ENCODE data around the gene RETREG2. TPM values are rescaled to one million over a fixed set of nuclear protein-coding genes. Genes with fewer than 3 reads are reported as not detected.
"Not testable (repeated sequence)": the region's sequence is repeated elsewhere in the genome, so short reads cannot be mapped to it uniquely, and the experiment has no call there.

RETREG2 gene
- total RNA-seq, 1 experiment from 2014 or later = 104 TPM

- in situ Hi-C loops (cut with HindIII; ENCODE audit: low pct_unique_long_range_greater_than_20kb, low sequenced_read_pairs) = no loop called here
- DNase-seq (ENCODE audit: low read depth, low spot score) = no peak
These were observed 1.8 kb downstream of the RETREG2 start for GRCh38 chr2:219179601-219180465.

GRCh38 chr2:219180961-219181360, 2.9 kb downstream of the RETREG2 start:
- no peak for DNase-seq (ENCODE audit: low read depth, low spot score)
- in situ Hi-C loops (cut with HindIII; ENCODE audit: low pct_unique_long_range_greater_than_20kb, low sequenced_read_pairs) = no loop called here

GRCh38 chr2:219181531-219181930, 3.5 kb downstream of the RETREG2 start:
- DNase-seq (ENCODE audit: low read depth, low spot score) = no peak
- in situ Hi-C loops (cut with HindIII; ENCODE audit: low pct_unique_long_range_greater_than_20kb, low sequenced_read_pairs) = no loop called here

DNA sequence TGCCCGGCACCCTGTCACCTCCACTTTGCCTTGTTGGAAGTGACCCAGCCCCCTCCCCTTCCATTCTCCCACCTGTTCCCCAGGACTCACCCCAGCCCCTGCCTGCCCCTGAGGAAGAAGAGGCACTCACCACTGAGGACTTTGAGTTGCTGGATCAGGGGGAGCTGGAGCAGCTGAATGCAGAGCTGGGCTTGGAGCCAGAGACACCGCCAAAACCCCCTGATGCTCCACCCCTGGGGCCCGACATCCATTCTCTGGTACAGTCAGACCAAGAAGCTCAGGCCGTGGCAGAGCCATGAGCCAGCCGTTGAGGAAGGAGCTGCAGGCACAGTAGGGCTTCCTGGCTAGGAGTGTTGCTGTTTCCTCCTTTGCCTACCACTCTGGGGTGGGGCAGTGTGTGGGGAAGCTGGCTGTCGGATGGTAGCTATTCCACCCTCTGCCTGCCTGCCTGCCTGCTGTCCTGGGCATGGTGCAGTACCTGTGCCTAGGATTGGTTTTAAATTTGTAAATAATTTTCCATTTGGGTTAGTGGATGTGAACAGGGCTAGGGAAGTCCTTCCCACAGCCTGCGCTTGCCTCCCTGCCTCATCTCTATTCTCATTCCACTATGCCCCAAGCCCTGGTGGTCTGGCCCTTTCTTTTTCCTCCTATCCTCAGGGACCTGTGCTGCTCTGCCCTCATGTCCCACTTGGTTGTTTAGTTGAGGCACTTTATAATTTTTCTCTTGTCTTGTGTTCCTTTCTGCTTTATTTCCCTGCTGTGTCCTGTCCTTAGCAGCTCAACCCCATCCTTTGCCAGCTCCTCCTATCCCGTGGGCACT, 4.5 kb downstream of the RETREG2 start:
- in situ Hi-C loops (cut with HindIII; ENCODE audit: low pct_unique_long_range_greater_than_20kb, low sequenced_read_pairs) = no loop called here
- DNase-seq (ENCODE audit: low read depth, low spot score) = no peak

- in situ Hi-C loops (cut with HindIII; ENCODE audit: low pct_unique_long_range_greater_than_20kb, low sequenced_read_pairs) = no loop called here
- DNase-seq (ENCODE audit: low read depth, low spot score) = no peak
These were observed 5.2 kb downstream of the RETREG2 start for GRCh38 chr2:219183151-219183772.

GRCh38 chr2:219184121-219184520, 6.0 kb downstream of the RETREG2 start:
- no peak for DNase-seq (ENCODE audit: low read depth, low spot score)
- in situ Hi-C loops (cut with HindIII; ENCODE audit: low pct_unique_long_range_greater_than_20kb, low sequenced_read_pairs) = no loop called here

DNA sequence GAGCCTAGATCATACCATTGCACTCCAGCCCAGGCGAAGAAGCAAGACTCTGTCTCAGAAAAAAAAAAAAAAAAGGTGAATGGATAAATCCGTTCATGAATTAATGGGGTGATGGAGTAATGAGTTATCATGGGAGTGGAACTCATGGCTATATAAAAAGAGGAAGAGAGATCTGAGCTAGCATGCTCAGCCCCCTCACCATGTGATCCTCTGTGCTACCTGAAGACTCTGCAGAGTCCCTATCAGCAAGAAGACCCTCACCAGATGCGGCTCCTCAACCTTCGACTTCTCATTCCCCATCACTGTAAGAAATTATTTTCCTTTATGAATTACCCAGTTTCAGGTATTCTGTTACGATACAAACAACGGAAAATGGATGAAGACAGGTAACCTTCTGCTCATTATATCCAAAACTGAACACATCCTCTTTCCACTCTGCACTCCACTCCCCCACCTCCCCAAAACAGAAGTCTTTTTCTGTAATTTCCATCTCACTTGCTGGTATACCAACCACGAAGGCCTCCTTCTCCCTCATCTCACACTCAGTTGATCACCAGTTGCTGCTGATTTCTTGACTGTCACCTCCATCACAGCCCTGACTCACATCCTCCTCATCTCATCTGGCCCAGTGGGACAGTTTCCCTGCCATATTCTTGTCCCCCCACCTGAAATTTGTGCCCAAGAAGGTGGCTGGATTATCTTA, 8.8 kb downstream of the RETREG2 start:
- no peak for DNase-seq (ENCODE audit: low read depth, low spot score)
- in situ Hi-C loops (cut with HindIII; ENCODE audit: low pct_unique_long_range_greater_than_20kb, low sequenced_read_pairs) = no loop called here

DNA sequence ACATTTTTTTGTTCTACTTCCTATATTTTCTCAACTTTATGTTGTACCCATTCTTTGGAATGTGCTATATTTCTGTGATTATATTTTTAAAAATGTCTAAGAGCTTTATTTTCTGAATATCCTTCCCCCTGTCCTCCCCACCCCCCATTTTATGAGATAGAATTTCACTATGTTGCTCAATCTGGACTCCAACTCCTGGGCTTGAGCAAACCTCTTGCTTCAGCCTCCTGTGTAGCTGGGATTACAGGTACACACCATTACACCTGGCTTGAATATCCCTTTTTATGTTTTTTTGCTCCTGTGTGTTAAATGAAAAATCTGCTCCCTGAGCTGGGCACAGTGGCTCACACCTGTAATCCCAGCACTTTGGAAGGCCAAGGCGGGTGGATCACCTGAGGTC, 19.3 kb downstream of the RETREG2 start:
- in situ Hi-C loops (cut with HindIII; ENCODE audit: low pct_unique_long_range_greater_than_20kb, low sequenced_read_pairs) = no loop called here

DNA sequence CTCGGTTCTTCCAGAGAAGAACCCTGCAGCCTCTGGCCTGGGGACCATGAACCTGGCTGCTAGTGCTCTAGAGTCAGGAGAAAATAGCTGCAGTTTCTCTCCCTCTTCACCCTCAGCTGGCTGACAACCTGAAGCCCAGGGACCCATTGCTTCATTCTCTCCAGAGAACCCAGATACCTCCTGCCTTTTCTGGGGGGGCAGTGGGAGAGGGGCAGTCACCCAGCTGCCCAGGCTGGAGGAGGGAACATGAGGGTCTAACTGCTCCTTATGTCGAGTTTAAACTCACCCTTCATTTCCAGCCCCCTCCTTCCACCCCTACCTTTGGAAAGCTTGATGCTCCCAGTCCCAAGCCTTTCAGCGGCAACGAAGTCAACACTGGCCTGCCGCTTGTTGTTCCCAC, 20.9 kb downstream of the RETREG2 start:
- no peak for DNase-seq (ENCODE audit: low read depth, low spot score)
- in situ Hi-C loops (cut with HindIII; ENCODE audit: low pct_unique_long_range_greater_than_20kb, low sequenced_read_pairs) = no loop called here

More for the DNA sequence above, 19.3 kb downstream of the RETREG2 start:
- no peak for DNase-seq (ENCODE audit: low read depth, low spot score)

DNA sequence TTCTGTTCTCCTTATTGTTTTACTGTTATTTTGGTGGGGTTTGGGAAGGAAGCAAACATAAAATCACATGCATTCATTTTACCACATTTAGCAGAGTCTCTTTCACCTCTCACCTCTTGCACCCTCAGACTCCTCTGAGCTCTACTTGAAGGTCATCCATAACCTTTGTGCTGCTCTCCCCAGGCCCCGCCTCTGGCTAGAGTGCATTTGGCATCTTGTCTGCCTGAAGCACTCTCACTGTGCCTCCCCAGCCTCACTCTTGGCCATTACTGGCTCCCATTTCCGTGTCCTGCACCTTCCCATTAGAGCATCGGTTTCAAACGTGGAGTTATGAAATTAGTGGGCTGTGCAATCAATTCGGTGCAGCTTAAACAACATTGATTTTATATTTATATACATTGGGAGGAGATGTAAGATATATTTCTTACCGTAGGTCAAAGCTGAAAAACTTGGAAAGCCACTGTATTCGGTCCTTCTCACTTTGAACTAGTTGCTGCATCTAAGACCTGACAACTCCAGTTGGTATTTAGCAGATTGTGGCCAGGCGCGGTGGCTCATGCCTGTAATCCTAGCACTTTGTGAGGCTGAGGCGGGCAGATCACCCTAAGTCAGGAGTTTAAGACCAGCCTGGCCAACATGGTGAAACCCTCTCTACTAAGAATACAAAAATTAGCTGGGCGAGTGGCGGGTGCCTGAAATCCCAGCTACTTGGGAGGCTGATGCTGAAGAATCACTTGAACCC, 21.6 kb downstream of the RETREG2 start:
- in situ Hi-C loops (cut with HindIII; ENCODE audit: low pct_unique_long_range_greater_than_20kb, low sequenced_read_pairs) = no loop called here

DNA sequence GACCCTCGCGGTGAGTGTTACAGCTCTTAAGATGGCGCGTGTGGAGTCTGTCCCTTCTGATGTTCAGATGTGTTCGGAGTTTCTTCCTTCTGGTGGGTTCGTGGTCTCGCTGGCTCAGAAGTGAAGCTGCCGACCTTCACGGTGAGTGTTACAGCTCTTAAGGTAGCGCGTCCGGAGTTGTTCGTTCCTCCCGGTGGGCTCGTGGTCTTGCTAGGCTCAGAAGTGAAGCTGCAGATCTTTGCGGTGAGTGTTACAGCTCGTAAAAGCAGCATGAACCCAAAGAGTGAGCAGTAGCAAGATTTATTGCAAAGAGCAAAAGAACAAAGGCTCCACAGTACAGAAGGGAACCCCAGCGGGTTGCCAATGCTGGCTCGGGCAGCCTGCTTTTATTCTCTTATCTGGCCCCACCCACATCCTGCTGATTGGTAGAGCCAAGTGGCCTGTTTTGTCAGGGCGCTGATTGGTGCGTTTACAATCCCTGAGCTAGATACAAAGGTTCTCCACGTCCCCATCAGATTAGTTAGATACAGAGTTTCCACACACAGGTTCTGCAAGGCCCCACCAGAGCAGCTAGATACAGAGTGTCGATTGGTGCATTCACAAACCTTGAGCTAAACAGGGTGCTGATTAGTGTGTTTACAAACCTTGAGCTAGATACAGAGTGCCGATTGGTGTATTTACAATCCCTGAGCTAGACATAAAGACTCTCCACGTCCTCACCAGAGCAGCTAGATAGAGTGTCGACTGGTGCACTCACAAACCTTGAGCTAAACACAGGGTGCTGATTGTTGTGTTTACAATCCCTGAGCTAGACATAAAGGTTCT, 22.6 kb downstream of the RETREG2 start:
- DNase-seq (ENCODE audit: low read depth, low spot score); in situ Hi-C loops (cut with HindIII; ENCODE audit: low pct_unique_long_range_greater_than_20kb, low sequenced_read_pairs): not testable (repeated sequence)

More for the DNA sequence above, 21.6 kb downstream of the RETREG2 start:
- DNase-seq (ENCODE audit: low read depth, low spot score) = no peak

DNA sequence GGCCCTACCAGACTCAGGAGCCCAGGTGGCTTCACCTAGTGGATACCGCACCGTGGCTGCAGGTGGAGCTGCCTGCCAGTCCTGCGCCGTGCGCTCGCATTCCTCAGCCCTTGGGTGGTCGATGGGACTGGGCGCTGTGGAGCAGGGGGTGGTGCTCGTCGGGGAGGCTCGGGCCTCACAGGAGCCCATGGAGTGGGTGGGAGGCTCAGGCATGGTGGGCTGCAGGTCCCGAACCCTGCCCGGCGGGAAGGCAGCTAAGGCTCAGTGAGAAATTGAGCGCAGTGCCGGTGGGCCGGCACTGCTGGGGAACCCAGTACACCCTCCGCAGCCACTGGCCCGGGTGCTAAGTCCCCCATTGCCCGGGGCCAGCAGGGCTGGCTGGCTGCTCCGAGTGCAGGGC, 23.3 kb downstream of the RETREG2 start:
- DNase-seq (ENCODE audit: low read depth, low spot score); in situ Hi-C loops (cut with HindIII; ENCODE audit: low pct_unique_long_range_greater_than_20kb, low sequenced_read_pairs): not testable (repeated sequence)

DNA sequence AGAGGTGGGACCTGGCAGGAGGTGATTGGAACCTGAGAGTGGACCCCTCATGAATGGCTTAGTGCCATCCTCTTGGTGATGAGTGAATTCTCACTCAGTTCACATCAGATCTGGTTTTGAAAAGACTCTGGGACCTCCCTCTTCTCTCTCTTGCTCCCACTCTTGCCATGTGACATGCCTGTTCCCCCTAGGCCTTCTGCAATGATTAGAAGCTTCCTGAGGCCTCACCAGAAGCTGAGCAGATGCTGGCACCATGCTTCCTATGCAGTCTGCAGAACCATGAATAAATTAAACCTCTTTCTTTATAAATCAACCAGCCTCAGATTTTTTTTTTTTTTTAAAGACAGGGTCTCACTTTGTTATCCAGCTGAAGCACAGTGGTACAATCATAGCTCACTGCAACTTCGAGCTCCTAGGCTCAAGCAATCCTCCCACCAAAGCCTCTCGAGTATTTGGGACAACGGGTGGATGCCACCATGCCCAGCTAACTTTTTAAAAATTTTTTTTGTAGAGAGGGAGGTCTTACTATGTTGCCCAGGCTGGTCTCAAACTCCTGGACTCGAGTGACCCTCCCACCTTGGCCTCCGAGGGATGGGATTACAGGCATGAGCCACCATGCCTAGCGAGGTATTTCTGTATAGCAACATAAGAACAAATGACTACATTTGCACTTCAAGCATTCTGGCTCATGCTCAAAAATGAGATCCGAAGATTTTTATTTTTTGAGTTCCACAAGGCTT, 26.5 kb downstream of the RETREG2 start:
- in situ Hi-C loops (cut with HindIII; ENCODE audit: low pct_unique_long_range_greater_than_20kb, low sequenced_read_pairs) = no loop called here
- DNase-seq (ENCODE audit: low read depth, low spot score) = no peak

DNA sequence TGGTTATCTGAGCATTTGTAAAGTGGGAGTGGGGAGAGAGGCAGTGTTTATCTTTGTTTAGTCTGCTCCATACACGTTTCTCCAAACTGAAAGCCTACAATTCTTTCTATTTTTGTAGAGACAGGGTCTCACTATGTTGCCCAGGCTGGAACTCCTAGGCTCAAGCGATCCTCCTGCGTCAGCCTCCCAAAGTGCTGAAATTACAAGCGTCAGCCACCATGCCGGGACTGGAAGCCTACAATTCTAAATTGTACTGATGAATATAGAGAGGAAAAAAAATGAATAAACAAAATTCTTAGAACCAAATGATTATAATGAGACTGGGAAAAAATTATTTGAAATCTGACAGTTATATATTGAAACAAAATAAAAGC, 27.1 kb downstream of the RETREG2 start:
- no peak for DNase-seq (ENCODE audit: low read depth, low spot score)
- in situ Hi-C loops (cut with HindIII; ENCODE audit: low pct_unique_long_range_greater_than_20kb, low sequenced_read_pairs) = no loop called here

- in situ Hi-C loops (cut with HindIII; ENCODE audit: low pct_unique_long_range_greater_than_20kb, low sequenced_read_pairs) = no loop called here
- no peak for DNase-seq (ENCODE audit: low read depth, low spot score)
These were observed 27.9 kb downstream of the RETREG2 start for GRCh38 chr2:219205981-219206327.

Measured in SK-MEL-5 (cell line).